Omental fat pad (tissue), 4 donors: ENCODE results near the gene WDR54. TPM values are rescaled to one million over a fixed set of nuclear protein-coding genes. Genes with fewer than 3 reads are reported as not detected.

Source experiments
- ATAC-seq: fragments of 150-250 bp; one replicate; pipeline ENCODE4 v1.9.1; 2016; ENCODE audit warnings: mild to moderate bottlenecking, moderate library complexity; ENCODE audit not compliant: low FRiP score
- DNase-seq: peaks from one replicate; pipeline ENCODE4 v3.0.0-alpha.2; 2019; ENCODE audit warnings: low spot score
- CTCF ChIP-seq, 3 donors: fragments of 450-650 bp; IDR thresholded peaks; one replicate each; pipeline ENCODE4 v1.5.1; 2016 to 2017; ENCODE audit warnings: antibody characterized with exemption in 3 of 3, mild to moderate bottlenecking in 3 of 3, moderate library complexity in 2 of 3
- total RNA-seq, 4 donors: library from RNA; depleted of rRNA; stranded (reverse); fragments of >200 nt; gene quantifications; one replicate each; pipeline ENCODE4 v1.1.0, GENCODE V29; 2016

Gene WDR54
- total RNA-seq, 4 donors from 2014 or later, result 3.0 to 10.5 (median 6.1) TPM

GRCh38 chr2:74474899-74475298, 53.4 kb downstream of the WDR54 start:
- no peak for ATAC-seq
- DNase-seq, result no peak

More at GRCh38 chr2:74474899-74475298, 53.4 kb downstream of the WDR54 start:
- TF ChIP-seq CTCF (IDR thresholded peaks at IDR 0.05), result no peak

Other genes starting within 250 kb of the WDR54 start
- gene MOB1A, start 242.9 kb upstream of the WDR54 start, total RNA-seq, result 100 to 1,000 TPM in 1 of 4 donors, 10 to 100 TPM in 3; 84.9 to 109 (median 93.2) TPM
- gene MTHFD2, start 223.1 kb upstream of the WDR54 start, total RNA-seq, result 100 to 1,000 TPM in 1 of 4 donors, 10 to 100 TPM in 3; 34.8 to 111 (median 46.5) TPM
- gene SLC4A5, start 78.3 kb upstream of the WDR54 start, total RNA-seq, result 1 to 10 TPM; 1.2 to 3.0 (median 1.6) TPM
- 100 to 1,000 TPM in 3 of 4 donors, 10 to 100 TPM in 1; 83.1 to 122 (median 114) TPM for gene DCTN1, start 41.4 kb upstream of the WDR54 start, total RNA-seq
- gene C2orf81, start 111 bp upstream of the WDR54 start, total RNA-seq, result 1 to 10 TPM in 2 of 4 donors, under 1 TPM in 2; 0.48 to 1.4 (median 1.0) TPM
- 10 to 100 TPM in 3 of 4 donors, 1 to 10 TPM in 1; 9.1 to 32.2 (median 19.3) TPM for gene RTKN, start 20.2 kb downstream of the WDR54 start, total RNA-seq
- gene INO80B, start 33.4 kb downstream of the WDR54 start, total RNA-seq, result 10 to 100 TPM in 3 of 4 donors, 1 to 10 TPM in 1; 4.6 to 26.5 (median 14.9) TPM
- 10 to 100 TPM; 34.9 to 64.5 (median 44.3) TPM for gene WBP1, start 36.7 kb downstream of the WDR54 start, total RNA-seq
- 10 to 100 TPM; 31.8 to 43.0 (median 40.4) TPM for gene MOGS, start 43.7 kb downstream of the WDR54 start, total RNA-seq
- 10 to 100 TPM; 33.3 to 44.6 (median 36.9) TPM for gene MRPL53, start 51.0 kb downstream of the WDR54 start, total RNA-seq
- gene CCDC142, start 61.3 kb downstream of the WDR54 start, total RNA-seq, result 10 to 100 TPM in 3 of 4 donors, 1 to 10 TPM in 1; 7.4 to 31.6 (median 27.3) TPM
- gene TTC31, start 61.4 kb downstream of the WDR54 start, total RNA-seq, result 10 to 100 TPM; 16.8 to 25.7 (median 22.1) TPM
- gene LBX2, start 77.9 kb downstream of the WDR54 start, total RNA-seq, result 1 to 10 TPM in 3 of 4 donors, under 1 TPM in 1; 0.79 to 5.6 (median 1.3) TPM
- 10 to 100 TPM; 11.6 to 20.2 (median 16.8) TPM for gene PCGF1, start 86.0 kb downstream of the WDR54 start, total RNA-seq
- not detected for gene TLX2, start 92.7 kb downstream of the WDR54 start, total RNA-seq
- not detected for gene DQX1, start 104.5 kb downstream of the WDR54 start, total RNA-seq
- 100 to 1,000 TPM; 120 to 157 (median 146) TPM for gene AUP1, start 108.0 kb downstream of the WDR54 start, total RNA-seq
- gene HTRA2, start 108.2 kb downstream of the WDR54 start, total RNA-seq, result 10 to 100 TPM; 30.7 to 45.6 (median 36.8) TPM
- gene LOXL3, start 132.2 kb downstream of the WDR54 start, total RNA-seq, result 10 to 100 TPM in 2 of 4 donors, 1 to 10 TPM in 2; 7.5 to 12.4 (median 9.1) TPM
- gene DOK1, start 133.0 kb downstream of the WDR54 start, total RNA-seq, result 10 to 100 TPM; 16.0 to 39.4 (median 30.5) TPM
- 1 to 10 TPM in 1 of 4 donors, under 1 TPM in 3; 0.56 to 1.8 (median 0.91) TPM for gene M1AP, start 226.6 kb downstream of the WDR54 start, total RNA-seq
- gene SEMA4F, start 232.5 kb downstream of the WDR54 start, total RNA-seq, result 1 to 10 TPM; 3.5 to 7.3 (median 5.3) TPM